Spleen (tissue), 11 donors: ENCODE measurements around the gene PDE4B. TPM values are rescaled to one million over a fixed set of nuclear protein-coding genes. Genes with fewer than 3 reads are reported as not detected.

Experiments
- DNase-seq: peaks from one replicate; pipeline ENCODE4 v3.0.0-alpha.2; 2020
- H3K27ac ChIP-seq, 8 donors: fragments of 200-600 bp; sonication (generic) in 7 of 8; 1 replicate in 4 of 8; 2 replicates in 4 of 8; pipeline versions ENCODE4 v1.5.0 to v1.8.0; 2016 to 2021; ENCODE audit warnings: inconsistent platforms in 4 of 8, mild to moderate bottlenecking in 4 of 8, moderate library complexity in 1 of 8
- H3K27me3 ChIP-seq, 7 donors: fragments of 200-600 bp; sonication (generic) in 6 of 7; replicated peaks in 1 of 7; 1 replicate in 4 of 7; 2 replicates in 3 of 7; pipeline versions ENCODE4 v1.5.0 to v1.8.0; 2016 to 2021; ENCODE audit warnings: inconsistent platforms in 3 of 7, mild to moderate bottlenecking in 1 of 7
- H3K36me3 ChIP-seq, 6 donors: fragments of 200-600 bp; sonication (generic) in 5 of 6; 1 replicate in 4 of 6; 2 replicates in 2 of 6; pipeline versions ENCODE4 v1.5.0 to v1.8.0; 2016 to 2021; ENCODE audit warnings: inconsistent platforms in 2 of 6
- H3K4me1 ChIP-seq, 6 donors: fragments of 200-600 bp; sonication (generic) in 5 of 6; 1 replicate in 3 of 6; 2 replicates in 3 of 6; pipeline versions ENCODE4 v1.5.0 to v1.8.0; 2016 to 2021; ENCODE audit warnings: inconsistent platforms in 3 of 6
- H3K4me3 ChIP-seq, 8 donors: fragments of 200-600 bp; sonication (generic) in 7 of 8; 1 replicate in 4 of 8; 2 replicates in 4 of 8; pipeline versions ENCODE4 v1.5.0 to v1.8.0; 2016 to 2021; ENCODE audit warnings: inconsistent platforms in 4 of 8, mild to moderate bottlenecking in 4 of 8, moderate library complexity in 2 of 8
- H3K9me3 ChIP-seq, 8 donors: fragments of 200-600 bp; sonication (generic) in 7 of 8; 1 replicate in 4 of 8; 2 replicates in 4 of 8; pipeline versions ENCODE4 v1.5.0 to v1.8.0; 2016 to 2021; ENCODE audit warnings: inconsistent platforms in 4 of 8
- POLR2A ChIP-seq, 3 donors: fragments of 450-650 bp; IDR thresholded peaks; one replicate each; pipeline ENCODE4 v1.5.1; 2017; ENCODE audit warnings: antibody characterized with exemption in 3 of 3, mild to moderate bottlenecking in 1 of 3
- POLR2AphosphoS5 ChIP-seq, 3 donors: sonication (generic); formaldehyde crosslinking; IDR thresholded peaks; one replicate each; pipeline ENCODE4 v1.5.1; 2017; ENCODE audit warnings: antibody characterized with exemption in 3 of 3
- WGBS, 5 donors: extraction: QIAGEN DNeasy Blood & Tissue Kit in 3 of 5; methylation state at CpG; one replicate each; pipeline versions ENCODE4 v1.1.5 to v1.1.7; 2013 to 2018; 5-methylcytosine and 5-hydroxymethylcytosine counted together
- intact Hi-C: fragments of 100-400 bp; cut with DNase I; formaldehyde crosslinking; loops from one replicate; pipeline ENCODE4 v1.15.0; 2023; ENCODE audit warnings: low total_unique reads
- polyA plus RNA-seq, 3 donors: library from polyadenylated mRNA; stranded (reverse); fragments of 200-250 nt; gene quantifications; one replicate each; pipeline ENCODE4 v1.2.1, GENCODE V29; 2013
- total RNA-seq, 7 donors: library from RNA; depleted of rRNA in 3 of 7; stranded (reverse); fragments of >200 nt in 3 of 7; fragmentation: NEBNext Ultra II Directional in 4 of 7; extraction: Animal tissue kit (Norgen Biotek cat#: 25700) in 4 of 7; gene quantifications; one replicate each; pipeline versions ENCODE4 v1.1.0 to v1.2.1, GENCODE V29; 2016 to 2021
- TF ChIP-seq, protein P1 (sequence below), 11 experiments: fragments of 200-600 bp in 7 of 11; fragments of 450-650 bp in 4 of 11; sonication (generic) in 4 of 11; IDR thresholded peaks in 8 of 11; conservative IDR thresholded peaks in 3 of 11; 1 replicate in 7 of 11; 2 replicates in 4 of 11; pipeline versions ENCODE4 v1.4.0 to v1.8.0; 2016 to 2021; ENCODE audit warnings: antibody characterized with exemption in 11 of 11, inconsistent platforms in 4 of 11, mild to moderate bottlenecking in 1 of 11
- donor health status: healthy with polysubstance abuse.
- donor health status: DM: no; HTN: no; CAD: no; lungs with moderate emphysema.
- donor health status: DM: no; HTN: no; CAD: no.
- donor health status: Bipolar disorder and iron deficiency.
- donor health status: healthy.
- donor health status: DM: no; HTN: no; CAD: no.
- donor health status: DM: yes; HTN: yes; CAD: no.

Gene PDE4B
- total and polyA plus RNA-seq, 10 donors: 12.6 to 88.2 (median 51.9) TPM

DNA sequence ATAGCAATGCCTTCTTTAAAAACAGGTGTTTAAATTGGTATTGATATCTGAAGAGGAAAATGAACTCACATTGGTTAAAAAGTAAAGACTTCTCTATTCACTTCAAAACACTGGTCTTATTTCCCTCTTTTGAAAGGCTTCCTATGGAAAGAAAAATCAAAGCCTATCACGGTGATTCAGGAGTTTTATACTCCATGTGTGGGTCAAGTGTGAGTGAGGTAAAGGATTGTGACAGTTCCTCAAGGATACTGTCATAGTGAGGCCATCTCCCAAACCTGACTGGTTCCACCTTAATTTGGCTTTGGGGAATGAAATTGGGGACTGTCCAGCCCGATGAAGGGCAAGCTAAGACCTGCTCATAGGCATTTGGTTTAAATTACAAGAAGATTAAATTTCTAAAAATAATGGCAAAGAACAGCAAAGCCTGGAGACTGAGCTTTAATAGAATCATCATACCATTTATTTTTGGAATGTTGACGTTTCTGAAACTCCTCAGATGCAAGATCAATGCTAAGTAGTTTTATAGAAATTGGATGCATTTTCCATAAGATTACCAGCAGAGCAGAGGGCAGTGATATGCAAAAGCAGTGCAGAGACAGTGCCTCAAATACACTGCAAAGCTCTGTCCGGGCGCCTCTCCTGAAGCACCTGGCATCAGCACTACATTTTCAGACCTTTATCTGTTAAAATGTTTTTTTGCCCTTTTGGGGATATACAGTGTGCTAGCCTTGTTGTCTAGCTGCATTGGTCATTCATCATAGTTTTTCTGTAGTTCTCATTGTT lies 439.2 kb downstream of the PDE4B start:
- Histone ChIP-seq H3K36me3 (no peaks in the 10 kb centered on the region), H3K4me3 (no peak overlapping the region), H3K27me3 (peaks cover 0 to 8% (median 0%) of the 10 kb centered on the region in 7 donors), H3K4me1 (no peaks in the 10 kb centered on the region), H3K27ac (no peak overlapping the region), H3K9me3 (no peaks in the 10 kb centered on the region)
- 76 to 92% (median 87%) methylated on average over 5 of the region's 5 CpGs for WGBS, 5 donors
- TF ChIP-seq POLR2A (IDR thresholded peaks at IDR 0.05) (no peak), POLR2AphosphoS5 (IDR thresholded peaks at IDR 0.05) (no peak)
- TF ChIP-seq, protein P1, sequence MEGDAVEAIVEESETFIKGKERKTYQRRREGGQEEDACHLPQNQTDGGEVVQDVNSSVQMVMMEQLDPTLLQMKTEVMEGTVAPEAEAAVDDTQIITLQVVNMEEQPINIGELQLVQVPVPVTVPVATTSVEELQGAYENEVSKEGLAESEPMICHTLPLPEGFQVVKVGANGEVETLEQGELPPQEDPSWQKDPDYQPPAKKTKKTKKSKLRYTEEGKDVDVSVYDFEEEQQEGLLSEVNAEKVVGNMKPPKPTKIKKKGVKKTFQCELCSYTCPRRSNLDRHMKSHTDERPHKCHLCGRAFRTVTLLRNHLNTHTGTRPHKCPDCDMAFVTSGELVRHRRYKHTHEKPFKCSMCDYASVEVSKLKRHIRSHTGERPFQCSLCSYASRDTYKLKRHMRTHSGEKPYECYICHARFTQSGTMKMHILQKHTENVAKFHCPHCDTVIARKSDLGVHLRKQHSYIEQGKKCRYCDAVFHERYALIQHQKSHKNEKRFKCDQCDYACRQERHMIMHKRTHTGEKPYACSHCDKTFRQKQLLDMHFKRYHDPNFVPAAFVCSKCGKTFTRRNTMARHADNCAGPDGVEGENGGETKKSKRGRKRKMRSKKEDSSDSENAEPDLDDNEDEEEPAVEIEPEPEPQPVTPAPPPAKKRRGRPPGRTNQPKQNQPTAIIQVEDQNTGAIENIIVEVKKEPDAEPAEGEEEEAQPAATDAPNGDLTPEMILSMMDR (IDR thresholded peaks at IDR 0.05 in 8 of 11, conservative IDR thresholded peaks at IDR 0.05 in 3 of 11): no peak
- DNase-seq: no peak
- intact Hi-C loops: no loop called here

DNA sequence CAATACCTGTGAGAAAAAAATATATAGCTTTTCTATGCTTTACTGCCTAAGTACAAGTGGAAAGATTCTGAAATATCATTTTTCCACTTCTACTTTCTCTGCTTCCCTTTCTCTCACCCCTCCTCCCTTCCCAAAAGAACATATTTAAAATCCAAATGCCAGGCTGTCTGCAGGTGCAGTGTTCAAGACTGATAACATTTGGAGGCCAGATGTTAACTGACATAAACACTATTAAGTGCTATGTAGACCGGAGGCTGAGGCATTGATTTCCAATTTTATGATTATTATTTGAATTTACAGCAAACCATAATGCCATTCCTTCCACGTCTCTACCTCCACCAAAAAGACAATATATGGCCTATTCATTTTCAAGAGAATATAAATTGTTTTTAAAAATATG lies 444.3 kb downstream of the PDE4B start:
- Histone ChIP-seq H3K4me1 (no peaks in the 10 kb centered on the region), H3K27ac (no peak overlapping the region), H3K9me3 (no peaks in the 10 kb centered on the region), H3K27me3 (peaks cover 0 to 18% (median 0%) of the 10 kb centered on the region in 7 donors), H3K4me3 (no peak overlapping the region), H3K36me3 (no peaks in the 10 kb centered on the region)
- DNase-seq: no peak
- intact Hi-C loops: no loop called here
- no peak for TF ChIP-seq POLR2AphosphoS5 (IDR thresholded peaks at IDR 0.05)
- no peak for TF ChIP-seq POLR2A (IDR thresholded peaks at IDR 0.05)
- TF ChIP-seq, protein P1 (IDR thresholded peaks at IDR 0.05 in 8 of 11, conservative IDR thresholded peaks at IDR 0.05 in 3 of 11): no peak
- 69 to 81% (median 78%) methylated on average over 2 of the region's 2 CpGs for WGBS, 5 donors

DNA sequence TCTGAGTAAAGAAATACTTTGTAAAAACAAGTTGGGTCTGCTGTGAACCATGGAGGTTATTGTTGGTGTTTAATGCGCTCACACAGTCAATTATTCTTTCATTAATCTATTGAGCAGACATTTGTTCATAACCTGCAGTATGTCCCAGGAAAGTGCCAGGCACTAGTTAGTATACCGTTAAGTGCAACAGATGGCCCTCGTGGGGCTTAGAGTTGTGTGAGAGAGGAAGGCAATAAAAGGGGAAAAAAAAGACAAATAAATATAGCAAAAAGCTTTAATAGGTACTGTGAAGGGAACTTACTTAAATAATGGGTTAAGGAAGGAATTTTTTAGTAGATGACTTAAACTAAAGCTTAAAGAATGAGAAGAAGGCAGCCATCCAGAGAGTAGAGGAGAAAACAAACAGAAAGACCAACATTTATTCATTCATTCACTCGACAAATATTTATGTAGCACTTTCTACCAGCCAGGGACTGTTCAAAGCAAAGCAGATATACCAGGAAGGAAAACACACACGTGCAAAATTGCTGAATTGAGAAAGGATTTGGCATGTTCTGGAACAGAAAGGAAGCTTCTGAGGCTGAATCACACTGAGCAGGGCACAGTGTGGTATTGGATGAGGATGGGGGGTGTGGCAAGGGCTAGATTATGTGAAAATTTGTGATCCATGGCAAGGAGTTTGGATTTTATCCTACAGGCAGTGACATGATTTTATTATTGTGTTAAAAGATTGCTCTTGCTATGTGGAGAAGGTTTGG lies 445.2 kb downstream of the PDE4B start:
- Histone ChIP-seq H3K4me3 (no peak overlapping the region), H3K36me3 (no peaks in the 10 kb centered on the region), H3K4me1 (peaks cover 0 to 3% (median 0%) of the 10 kb centered on the region in 6 donors), H3K27me3 (peaks cover 0 to 18% (median 0%) of the 10 kb centered on the region in 7 donors), H3K27ac (no peak overlapping the region), H3K9me3 (no peaks in the 10 kb centered on the region)
- no peak for TF ChIP-seq POLR2AphosphoS5 (IDR thresholded peaks at IDR 0.05)
- TF ChIP-seq POLR2A (IDR thresholded peaks at IDR 0.05): no peak
- TF ChIP-seq, protein P1 (IDR thresholded peaks at IDR 0.05 in 8 of 11, conservative IDR thresholded peaks at IDR 0.05 in 3 of 11): no peak
- 71 to 77% (median 72%) methylated on average over 5 of the region's 5 CpGs for WGBS, 5 donors
- intact Hi-C loops: no loop called here
- DNase-seq: no peak

DNA sequence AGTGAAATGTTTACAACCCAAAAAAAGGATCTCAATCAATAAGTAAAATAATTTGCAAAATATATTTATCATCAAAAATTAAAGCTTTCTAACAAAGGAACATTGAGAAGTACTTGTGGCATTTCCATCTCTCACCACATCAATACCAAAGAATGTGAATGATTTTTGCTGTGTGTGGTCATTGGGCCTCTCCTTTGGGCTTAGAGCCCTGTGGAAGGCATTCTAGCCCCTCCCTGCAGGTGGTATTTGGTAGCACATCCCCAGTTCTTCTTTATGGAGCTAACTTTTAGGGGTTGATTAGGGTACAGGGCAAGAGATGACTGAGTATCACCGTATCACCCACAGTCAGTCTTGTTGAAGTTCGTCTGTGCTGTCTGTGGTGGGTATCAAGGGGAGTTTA lies 447.1 kb downstream of the PDE4B start:
- intact Hi-C loops: loop anchor here (5.0 kb wide), 1 partner anchor 283 kb away; no protein-coding TSS in a partner anchor
- no peak overlapping the region for H3K27ac ChIP-seq
- H3K36me3 ChIP-seq: no peaks in the 10 kb centered on the region
- no peak for DNase-seq
- 65 to 96% (median 84%) methylated on average over 2 of the region's 2 CpGs for WGBS, 5 donors
- H3K27me3 ChIP-seq: peaks cover 0 to 18% (median 0%) of the 10 kb centered on the region in 7 donors
- TF ChIP-seq, protein P1 (IDR thresholded peaks at IDR 0.05 in 8 of 11, conservative IDR thresholded peaks at IDR 0.05 in 3 of 11): no peak
- no peak for TF ChIP-seq POLR2AphosphoS5 (IDR thresholded peaks at IDR 0.05)
- TF ChIP-seq POLR2A (IDR thresholded peaks at IDR 0.05): no peak
- H3K4me3 ChIP-seq: no peak overlapping the region
- peaks cover 0 to 14% (median 0%) of the 10 kb centered on the region in 6 donors for H3K4me1 ChIP-seq
- no peaks in the 10 kb centered on the region for H3K9me3 ChIP-seq
